Activated T-helper 9 cell treated with anti-CD3 and anti-CD28 coated beads, Interleukin-2, amount 50 U/mL, for 16 hours (primary cell): ENCODE measurements around the gene SYNM.

Source experiments
- DNase-seq: peaks from one replicate; pipeline ENCODE4 v3.0.0-alpha.2; 2020; ENCODE audit warnings: low read depth

The SYNM gene

DNA sequence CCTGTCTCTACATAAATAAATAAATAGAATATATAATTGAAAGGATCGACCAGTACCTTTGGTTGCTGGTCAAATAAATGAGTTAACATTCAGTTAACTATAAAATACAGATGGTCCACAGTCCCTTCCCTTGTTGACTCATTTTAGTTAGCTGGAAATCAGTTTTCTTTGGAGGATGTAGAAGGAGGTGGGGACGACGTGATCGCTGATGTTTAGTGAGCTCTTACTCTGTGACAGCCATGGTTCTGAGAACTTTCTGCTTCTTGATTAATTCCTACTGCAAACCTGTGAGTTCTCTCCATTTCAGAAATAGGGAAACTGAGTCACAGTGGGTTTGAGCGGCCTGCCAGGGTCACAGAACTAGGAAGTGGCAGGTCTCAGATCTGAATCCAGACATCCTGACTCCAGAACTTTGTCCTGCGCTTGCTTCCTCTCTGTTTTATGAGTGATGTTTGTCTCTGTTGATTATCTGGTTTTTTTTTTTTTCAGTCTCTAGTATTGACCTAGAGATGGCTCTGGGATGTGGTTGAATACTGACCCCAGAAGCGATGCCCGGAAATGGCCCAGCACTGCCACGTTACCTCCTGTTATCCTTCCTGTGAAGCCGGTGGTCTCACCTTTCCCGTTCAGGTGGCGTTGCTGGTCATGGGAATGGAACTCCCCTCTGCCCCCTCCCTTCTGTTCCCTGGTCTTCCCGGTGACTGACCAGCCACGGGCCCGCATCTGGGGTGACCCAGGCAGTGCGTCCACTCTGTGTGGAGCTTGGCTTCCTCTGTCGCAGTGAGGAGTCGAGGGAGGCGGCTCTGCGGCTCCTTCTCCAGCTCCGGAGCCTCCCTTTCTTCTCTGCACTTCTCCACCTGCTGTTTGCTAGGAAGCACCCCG lies 18.2 kb downstream of the SYNM start:
- DNase-seq, result no peak

DNA sequence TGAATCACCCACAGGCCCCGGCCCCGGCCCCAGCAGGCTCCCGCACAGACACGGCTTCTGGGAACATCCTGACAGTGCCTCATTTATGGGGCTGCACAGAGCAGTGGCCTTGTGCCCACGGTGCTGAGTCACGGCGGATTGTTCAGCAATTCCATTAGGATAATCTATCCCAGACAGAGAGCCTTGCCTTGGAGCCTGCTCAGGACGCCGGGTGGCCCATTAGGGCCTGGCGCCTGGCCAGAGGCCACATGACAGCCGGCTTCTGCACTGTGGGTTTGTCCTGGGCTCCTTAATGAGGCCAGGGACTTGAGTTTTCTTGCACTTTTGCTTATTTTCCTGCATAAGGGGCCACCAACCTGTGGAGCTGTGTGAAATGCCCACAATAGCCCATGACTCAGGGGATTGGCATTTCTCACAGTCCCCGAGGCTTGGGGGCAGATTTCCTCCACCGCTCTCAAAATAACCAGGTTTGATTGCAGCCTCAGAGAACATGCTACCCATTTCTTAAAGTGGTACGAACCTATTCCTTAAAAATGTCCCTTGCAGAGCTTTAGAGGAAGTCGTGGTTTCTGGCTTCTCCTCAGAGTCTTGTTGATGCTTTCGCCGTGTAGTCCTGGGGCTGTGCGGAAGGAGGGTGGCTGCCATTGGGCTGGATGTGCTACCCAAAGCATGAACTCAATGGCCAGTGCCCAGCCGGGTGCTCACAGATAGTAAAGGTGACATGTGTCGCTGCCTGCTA lies 19.0 kb downstream of the SYNM start:
- no peak for DNase-seq

DNA sequence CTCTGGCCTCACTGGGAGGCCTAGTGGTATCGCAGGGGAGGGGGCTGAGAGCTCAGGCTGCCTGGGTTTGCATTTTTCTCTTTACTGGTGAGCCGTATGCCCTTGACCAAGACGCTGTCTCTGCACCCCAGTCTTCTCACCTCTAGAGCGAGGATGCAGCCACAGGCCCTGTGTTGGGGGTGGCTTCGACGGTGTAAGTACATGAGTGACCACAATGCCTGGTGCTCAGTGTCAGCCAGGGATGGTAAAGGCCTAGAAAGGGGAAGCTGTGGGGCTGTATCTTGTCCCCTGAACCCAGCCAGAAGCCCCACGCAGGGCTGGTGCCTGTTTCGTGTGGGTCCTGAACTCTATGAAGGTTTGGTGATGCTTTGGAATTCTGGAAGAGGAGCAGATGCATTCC lies 19.8 kb downstream of the SYNM start:
- DNase-seq, result no peak

DNA sequence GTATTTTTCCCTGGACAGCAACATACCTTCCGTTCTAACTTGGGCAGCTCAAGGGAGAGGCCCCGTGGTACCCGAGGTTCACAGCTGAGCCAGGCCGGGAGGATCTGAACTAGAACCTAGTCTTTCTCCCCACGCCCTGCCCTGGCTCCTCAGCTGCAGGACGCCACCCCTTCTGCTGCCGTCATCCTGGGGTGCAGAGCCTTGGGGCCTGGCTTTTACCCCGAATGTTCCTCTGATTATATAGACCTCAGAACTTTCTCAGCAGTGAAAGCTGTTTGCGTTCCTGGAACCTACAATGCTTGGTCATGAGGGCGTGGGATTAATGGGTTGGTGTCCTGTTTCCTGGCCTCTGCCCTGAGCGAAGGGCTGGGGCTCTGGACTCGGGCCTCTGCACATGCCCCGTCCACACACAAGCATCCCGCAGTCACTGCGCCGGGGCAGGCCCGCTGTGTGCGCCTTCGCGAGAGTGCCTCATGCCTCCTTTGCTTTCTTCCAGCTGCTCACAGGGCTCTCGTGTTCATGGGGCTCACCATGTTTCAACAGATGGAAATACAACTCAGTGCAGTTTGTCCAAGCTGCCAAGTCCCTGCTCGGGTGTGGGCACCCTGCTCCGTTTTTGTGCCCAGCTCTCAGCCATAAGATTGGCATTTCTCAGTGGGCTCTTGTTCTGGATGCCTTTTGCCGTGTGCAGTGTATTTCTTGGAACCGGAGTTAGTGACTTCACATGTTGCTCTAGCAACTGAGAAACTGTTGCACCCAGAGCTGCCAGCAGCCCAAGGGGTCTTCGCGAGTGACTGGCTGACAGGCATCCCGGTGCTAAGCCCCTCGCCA lies 20.4 kb downstream of the SYNM start:
- DNase-seq, result no peak

DNA sequence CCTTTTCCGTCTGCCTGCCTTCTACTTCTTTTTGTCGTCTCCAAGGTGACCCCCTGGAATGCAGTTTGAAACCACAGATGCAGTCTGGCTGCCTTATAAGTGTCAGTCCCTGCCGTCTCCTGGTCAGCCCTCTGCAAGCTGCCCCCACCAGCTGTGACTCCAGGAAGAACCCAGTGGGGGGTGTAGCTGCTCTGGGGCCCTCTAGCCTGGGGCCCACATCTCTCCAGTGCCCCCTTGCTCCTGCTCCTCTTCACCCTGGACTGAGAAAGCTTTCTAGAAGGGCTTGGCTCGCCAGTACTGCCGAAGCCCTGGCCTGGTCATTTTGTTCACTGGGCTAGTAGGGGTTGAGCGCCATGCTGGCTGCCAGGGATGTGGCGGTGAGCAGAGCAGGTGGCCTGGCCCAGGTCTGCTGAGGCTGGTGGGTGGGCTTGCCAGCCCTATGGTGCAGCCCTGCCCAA lies 21.3 kb downstream of the SYNM start:
- no peak for DNase-seq

DNA sequence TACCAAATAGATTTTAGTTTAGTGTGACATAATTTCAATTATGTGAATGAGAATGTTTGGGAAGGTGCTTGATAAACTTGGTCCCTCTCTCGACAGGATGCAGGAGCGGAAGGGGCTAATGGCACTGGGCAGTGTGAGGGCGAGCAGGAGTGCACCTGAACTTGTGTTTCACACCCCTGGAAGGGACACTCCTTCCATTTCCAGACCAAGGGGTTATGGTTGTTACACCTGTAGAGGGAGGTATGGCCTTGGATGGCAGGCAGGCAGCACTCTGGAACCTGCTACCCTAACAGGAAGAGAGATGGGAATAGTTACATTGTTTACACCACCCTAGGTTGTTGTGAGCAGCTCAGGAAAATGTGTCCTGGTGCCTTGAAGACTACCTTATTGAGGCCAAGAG lies 22.1 kb downstream of the SYNM start:
- DNase-seq, result no peak

DNA sequence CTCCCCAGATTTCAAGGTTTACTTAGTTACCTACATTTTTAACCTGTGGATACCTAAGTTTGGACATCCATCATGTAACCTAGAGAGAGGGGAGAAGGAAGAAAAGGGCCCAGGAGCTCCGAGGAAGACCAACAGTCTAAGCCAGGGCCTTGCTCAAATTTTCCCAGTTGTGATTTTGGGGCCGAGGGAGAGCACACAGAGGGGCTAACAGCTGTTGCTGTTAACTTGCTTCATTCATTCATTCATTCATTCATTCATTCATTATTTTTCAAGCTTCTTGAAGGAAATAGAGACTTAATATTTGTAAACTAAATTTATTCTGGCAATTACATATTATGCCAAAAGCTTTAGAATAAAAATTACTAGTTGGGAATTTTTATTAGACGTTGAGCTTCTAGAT lies 22.9 kb downstream of the SYNM start:
- DNase-seq, result no peak

DNA sequence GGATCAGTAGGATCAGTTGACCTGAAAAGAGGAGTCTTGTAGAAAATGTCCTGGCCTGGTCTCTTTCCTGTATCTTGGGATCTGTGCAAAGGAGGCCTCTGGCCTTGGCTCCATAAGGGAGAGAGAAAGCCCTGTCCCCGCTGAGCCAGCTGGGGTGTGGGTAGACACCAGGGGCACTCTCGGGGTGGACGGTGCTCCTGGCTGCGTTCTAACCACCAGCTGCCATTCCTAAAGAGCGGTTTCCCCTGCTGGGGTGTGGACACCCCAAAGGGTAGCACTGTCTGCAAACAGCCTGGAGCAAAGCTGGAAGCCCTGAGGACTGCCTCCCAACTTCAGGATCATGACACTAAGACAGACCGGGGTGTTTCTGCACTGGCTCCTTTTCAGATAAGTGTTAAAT lies 23.5 kb downstream of the SYNM start:
- DNase-seq, result no peak

DNA sequence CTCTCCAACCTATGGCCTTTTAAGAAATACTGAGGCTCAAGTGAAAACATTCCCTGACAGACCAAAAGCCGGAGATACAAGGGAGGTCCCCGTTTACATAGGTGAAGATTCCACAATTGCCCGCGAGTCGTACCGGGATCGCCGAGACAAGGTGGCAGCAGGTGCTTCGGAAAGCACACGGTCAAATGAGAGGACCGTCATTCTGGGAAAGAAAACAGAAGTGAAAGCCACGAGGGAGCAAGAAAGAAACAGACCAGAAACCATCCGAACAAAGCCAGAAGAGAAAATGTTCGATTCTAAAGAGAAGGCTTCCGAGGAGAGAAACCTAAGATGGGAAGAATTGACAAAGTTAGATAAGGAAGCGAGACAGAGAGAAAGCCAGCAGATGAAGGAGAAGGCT lies 24.8 kb downstream of the SYNM start:
- no peak for DNase-seq

DNA sequence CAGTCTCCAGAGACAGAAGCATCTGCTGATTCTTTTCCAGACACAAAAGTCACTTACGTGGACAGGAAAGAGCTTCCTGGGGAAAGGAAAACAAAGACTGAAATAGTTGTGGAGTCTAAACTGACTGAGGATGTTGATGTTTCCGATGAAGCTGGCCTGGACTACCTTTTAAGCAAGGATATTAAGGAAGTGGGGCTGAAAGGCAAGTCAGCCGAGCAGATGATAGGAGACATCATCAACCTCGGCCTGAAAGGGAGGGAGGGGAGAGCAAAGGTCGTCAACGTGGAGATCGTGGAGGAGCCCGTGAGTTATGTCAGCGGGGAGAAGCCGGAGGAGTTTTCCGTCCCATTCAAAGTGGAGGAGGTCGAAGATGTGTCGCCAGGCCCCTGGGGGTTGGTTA lies 25.4 kb downstream of the SYNM start:
- DNase-seq, result no peak

DNA sequence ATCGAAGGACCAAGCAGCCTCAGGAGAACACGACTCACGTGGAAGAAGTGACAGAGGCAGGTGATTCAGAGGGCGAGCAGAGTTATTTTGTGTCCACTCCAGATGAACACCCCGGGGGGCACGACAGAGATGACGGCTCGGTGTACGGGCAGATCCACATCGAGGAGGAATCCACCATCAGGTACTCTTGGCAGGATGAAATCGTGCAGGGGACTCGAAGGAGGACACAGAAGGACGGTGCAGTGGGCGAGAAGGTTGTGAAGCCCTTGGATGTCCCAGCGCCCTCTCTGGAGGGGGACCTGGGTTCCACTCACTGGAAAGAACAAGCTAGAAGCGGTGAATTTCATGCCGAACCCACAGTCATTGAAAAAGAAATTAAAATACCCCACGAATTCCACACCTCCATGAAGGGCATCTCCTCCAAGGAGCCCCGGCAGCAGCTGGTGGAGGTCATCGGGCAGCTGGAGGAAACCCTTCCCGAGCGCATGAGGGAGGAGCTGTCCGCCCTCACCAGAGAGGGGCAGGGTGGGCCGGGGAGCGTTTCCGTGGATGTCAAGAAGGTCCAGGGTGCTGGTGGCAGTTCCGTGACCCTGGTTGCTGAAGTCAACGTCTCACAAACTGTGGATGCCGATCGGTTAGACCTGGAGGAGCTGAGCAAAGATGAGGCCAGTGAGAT lies 26.0 kb downstream of the SYNM start:
- no peak for DNase-seq

DNA sequence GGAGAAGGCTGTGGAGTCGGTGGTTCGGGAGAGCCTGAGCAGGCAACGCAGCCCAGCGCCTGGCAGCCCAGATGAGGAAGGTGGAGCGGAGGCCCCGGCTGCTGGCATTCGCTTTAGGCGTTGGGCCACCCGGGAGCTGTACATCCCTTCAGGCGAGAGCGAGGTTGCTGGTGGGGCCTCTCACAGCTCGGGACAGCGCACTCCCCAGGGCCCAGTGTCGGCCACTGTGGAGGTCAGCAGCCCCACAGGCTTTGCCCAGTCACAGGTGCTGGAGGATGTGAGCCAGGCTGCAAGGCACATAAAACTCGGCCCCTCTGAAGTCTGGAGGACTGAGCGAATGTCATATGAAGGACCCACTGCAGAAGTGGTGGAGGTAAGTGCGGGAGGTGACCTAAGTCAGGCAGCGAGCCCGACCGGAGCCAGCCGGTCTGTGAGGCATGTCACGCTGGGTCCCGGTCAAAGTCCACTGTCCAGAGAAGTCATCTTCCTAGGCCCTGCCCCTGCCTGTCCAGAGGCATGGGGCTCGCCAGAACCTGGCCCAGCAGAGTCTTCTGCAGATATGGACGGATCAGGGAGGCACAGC lies 26.7 kb downstream of the SYNM start:
- DNase-seq, result no peak

DNA sequence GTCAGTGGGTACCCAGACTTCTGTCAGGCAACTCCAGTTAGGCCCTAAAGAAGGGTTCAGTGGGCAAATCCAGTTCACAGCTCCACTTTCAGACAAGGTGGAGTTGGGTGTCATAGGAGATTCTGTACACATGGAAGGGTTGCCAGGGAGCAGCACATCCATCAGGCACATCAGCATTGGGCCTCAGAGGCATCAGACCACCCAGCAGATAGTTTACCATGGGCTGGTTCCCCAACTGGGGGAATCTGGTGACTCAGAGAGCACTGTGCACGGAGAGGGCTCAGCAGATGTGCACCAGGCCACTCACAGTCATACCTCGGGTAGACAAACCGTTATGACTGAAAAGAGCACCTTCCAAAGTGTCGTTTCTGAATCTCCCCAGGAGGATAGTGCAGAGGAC lies 27.2 kb downstream of the SYNM start:
- DNase-seq, result no peak

DNA sequence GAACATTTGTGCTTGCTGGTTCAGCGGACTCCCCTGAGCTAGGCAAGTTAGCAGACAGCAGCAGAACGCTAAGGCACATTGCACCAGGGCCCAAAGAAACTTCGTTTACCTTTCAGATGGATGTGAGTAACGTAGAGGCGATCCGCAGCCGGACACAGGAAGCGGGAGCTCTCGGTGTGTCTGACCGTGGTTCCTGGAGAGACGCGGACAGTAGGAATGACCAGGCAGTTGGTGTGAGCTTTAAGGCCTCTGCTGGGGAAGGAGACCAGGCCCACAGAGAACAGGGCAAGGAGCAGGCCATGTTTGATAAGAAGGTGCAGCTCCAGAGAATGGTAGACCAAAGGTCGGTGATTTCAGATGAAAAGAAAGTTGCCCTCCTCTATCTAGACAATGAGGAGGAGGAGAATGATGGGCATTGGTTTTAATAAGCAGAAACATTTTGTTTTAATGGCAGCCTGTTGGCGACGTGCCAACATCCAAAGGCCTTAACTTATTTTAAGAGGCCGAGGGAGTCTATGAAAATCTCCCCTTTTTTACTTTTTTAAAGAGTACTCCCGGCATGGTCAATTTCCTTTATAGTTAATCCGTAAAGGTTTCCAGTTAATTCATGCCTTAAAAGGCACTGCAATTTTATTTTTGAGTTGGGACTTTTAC lies 27.9 kb downstream of the SYNM start:
- no peak for DNase-seq

DNA sequence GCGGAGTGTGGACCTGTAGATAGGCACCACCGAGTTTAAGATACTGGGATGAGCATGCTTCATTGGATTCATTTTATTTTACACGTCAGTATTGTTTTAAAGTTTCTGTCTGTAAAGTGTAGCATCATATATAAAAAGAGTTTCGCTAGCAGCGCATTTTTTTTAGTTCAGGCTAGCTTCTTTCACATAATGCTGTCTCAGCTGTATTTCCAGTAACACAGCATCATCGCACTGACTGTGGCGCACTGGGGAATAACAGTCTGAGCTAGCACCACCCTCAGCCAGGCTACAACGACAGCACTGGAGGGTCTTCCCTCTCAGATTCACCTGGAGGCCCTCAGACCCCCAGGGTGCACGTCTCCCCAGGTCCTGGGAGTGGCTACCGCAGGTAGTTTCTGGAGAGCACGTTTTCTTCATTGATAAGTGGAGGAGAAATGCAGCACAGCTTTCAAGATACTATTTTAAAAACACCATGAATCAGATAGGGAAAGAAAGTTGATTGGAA lies 29.5 kb downstream of the SYNM start:
- DNase-seq, result no peak

DNA sequence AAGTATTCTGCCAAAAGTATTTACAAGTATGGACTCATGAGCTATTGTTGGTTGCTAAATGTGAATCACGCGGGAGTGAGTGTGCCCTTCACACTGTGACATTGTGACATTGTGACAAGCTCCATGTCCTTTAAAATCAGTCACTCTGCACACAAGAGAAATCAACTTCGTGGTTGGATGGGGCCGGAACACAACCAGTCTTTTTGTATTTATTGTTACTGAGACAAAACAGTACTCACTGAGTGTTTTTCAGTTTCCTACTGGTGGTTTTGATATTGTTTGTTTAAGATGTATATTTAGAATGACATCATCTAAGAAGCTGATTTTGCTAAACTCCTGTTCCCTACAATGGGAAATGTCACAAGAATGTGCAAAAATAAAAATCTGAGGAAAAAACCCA lies 30.3 kb downstream of the SYNM start:
- no peak for DNase-seq

DNA sequence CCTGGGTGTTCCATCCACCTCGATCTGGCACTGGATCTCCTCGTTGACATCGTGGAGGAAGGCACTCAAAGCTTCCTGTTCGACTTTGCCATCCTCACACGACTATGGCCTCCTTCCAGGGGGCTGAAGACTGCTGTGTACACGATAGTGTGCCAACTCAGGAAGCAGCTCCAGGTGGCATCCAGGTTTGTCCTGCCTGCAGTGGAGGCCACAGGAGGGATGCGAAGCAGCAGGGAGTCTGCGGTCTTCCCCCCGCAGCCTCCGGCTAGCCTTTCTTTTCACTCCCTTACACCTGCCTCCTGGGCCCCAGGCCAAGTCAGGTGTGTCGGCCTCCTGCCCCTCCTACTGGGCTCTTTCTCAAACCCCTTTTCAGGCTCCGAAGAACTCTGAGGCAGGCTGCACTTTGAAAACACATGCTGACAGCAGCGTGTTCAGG lies 32.2 kb downstream of the SYNM start:
- DNase-seq, result no peak

DNA sequence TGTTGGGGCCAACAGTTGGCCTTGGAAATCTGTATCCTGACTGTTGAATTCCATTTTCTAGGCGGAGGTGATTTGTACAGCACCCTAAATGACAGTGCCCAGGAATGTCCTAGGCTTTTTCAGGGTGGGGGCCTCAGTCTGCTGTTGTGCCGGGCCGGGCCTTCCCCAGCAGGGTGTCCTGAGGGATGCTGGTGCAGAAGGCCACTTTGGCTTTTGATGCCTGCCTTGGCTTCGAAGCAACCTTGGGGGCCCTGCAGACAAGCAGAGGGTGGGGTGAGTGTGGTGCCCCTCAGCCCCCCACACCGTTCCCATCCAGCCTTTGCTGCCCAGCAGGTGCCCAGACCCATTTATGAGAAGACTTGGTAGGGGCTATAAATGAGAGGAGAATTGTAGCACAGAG lies 33.0 kb downstream of the SYNM start:
- DNase-seq, result no peak

DNA sequence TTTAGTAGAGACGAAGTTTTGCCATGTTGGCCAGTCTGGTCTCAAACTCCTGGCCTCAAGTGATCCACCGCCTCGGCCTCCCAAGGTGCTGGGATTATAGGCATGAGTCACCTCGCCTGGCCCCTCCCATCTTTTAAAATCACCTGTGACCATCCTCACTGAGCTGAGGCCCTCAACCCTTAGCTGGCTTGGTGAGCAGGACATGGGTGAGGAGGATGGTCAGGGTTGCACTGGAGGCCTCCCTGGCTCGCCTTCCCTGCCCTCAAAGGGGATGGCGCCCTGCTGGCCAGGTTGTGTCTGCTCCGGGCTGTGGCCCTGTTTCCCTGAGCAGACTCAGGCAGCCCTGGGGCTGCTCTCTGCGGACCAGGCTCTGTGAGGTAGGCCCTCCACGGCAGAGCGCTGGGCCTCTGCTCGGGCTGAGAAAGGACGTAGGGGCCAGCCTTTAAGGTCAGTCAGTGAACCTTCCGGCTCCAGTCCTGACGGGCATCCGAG lies 33.7 kb downstream of the SYNM start:
- DNase-seq, result no peak

DNA sequence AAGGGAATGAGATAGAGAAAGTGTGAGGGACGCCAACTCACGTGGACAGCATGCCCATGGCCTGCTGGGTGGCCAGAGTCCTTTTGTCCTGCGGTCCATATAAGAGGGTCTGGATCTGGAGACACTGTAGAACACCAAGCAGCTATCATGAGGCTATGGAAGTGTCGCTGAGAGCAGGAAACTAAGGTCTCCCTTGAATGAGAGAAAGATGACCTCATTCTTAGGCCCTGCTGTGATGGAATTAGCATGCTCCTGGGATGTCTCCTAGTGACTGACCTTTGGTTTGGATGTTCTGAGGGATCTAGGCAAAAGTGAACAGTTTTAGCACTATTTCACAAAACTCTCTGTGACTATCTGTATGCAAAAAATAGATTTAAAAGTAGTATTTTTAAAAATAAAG lies 34.4 kb downstream of the SYNM start:
- no peak for DNase-seq

DNA sequence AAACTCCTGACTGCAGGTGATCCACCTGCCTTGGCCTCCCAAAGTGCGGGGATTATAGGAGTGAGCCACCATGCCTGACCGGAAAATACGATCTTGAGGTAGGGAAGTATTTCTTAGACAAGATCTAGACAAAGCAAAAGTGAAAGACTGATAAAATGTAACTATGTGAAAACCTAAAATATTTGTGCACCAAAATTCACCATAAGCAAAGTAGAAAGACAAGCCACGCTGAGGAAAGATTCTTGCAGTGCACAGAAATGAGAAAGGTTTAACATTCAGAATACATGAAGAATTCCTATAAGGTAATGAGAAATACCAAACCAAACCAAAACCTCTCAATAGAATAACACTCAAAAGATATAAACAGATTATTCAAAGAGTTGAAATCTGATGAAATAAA lies 35.7 kb downstream of the SYNM start:
- no peak for DNase-seq
